IMR-90 (cell line): Measurements from ENCODE around the gene CIDEA. TPM values are rescaled to one million over a fixed set of nuclear protein-coding genes. Genes with fewer than 3 reads are reported as not detected.
A peak's percentile ranks its signal among the peaks of the same experiment; 100 is the strongest.

Experiments used
- ATAC-seq: fragments of 200-7000 bp; cut with Tn5 transposase; 2 replicates; pipeline ENCODE4 v1.9.1; 2020; ENCODE audit warnings: low read depth, mild to moderate bottlenecking, moderate library complexity
- BruUV-seq: library from RNA; stranded (reverse); fragments of 400-500 nt; replicated peaks from 2 replicates; lab custom pipeline; 2021; lab: Mats Ljungman, UMichigan
- CTCF ChIA-PET: fragments of 300-600 bp; formaldehyde crosslinking; extraction: SDS; loops from one replicate; lab custom pipeline; 2021; ENCODE audit warnings: antibody characterized with exemption; lab: Yijun Ruan, JAX
- POLR2A ChIA-PET: fragments of 300-600 bp; sonication (Branson Sonifier 250); formaldehyde crosslinking; loops from one replicate; lab custom pipeline; 2022; ENCODE audit warnings: antibody characterized with exemption; ENCODE audit not compliant: unreplicated experiment; lab: Charles Lee
- DNase-seq: peaks from one replicate; pipeline ENCODE4 v3.0.0; 2013
- H2AFZ ChIP-seq: replicated peaks from 2 replicates; pipeline ENCODE3; 2013; ENCODE audit warnings: low read length, mild to moderate bottlenecking; ENCODE audit not compliant: poor library complexity
- H2AK5ac ChIP-seq: 2 replicates; pipeline ENCODE4 v1.6.1; 2013; ENCODE audit warnings: low read depth, low read length, inconsistent platforms
- H2AK9ac ChIP-seq: replicated peaks from 2 replicates; pipeline ENCODE3; 2013; ENCODE audit warnings: mild to moderate bottlenecking, low read depth, low read length, moderate library complexity; ENCODE audit not compliant: poor library complexity
- H2BK120ac ChIP-seq: 2 replicates; pipeline ENCODE4 v1.6.1; 2013; ENCODE audit warnings: low read depth, low read length, inconsistent platforms
- H2BK15ac ChIP-seq: 3 replicates; pipeline ENCODE4 v1.6.1; 2013; ENCODE audit warnings: low read depth, low read length, inconsistent platforms
- H2BK20ac ChIP-seq: 2 replicates; pipeline ENCODE4 v1.6.1; 2013; ENCODE audit warnings: low read depth, mild to moderate bottlenecking, inconsistent platforms, low read length, moderate library complexity
- H2BK5ac ChIP-seq: 2 replicates; pipeline ENCODE4 v1.6.1; 2013; ENCODE audit warnings: mild to moderate bottlenecking, low read depth, low read length, inconsistent platforms; ENCODE audit not compliant: poor library complexity, severe bottlenecking
- H3K14ac ChIP-seq: replicated peaks from 2 replicates; pipeline ENCODE4 v1.6.1; 2013; ENCODE audit warnings: low read depth, low read length, inconsistent platforms
- H3K18ac ChIP-seq: 2 replicates; pipeline ENCODE4 v1.6.1; 2013; ENCODE audit warnings: low read depth, low read length, control low read depth
- H3K23ac ChIP-seq: 2 replicates; pipeline ENCODE4 v1.6.1; 2013; ENCODE audit warnings: low read depth, low read length, inconsistent platforms
- H3K27ac ChIP-seq: 2 replicates; pipeline ENCODE4 v1.5.1; 2013; ENCODE audit warnings: mild to moderate bottlenecking, control low read depth, low read length; ENCODE audit not compliant: insufficient read depth
- H3K27me3 ChIP-seq: 2 replicates; pipeline ENCODE4 v1.6.1; 2013; ENCODE audit warnings: low read length; ENCODE audit not compliant: control insufficient read depth, insufficient read depth
- H3K36me3 ChIP-seq: 2 replicates; pipeline ENCODE4 v1.6.1; 2013; ENCODE audit warnings: low read length, mixed read lengths; ENCODE audit not compliant: control insufficient read depth, insufficient read depth
- H3K4ac ChIP-seq: 2 replicates; pipeline ENCODE4 v1.6.1; 2013; ENCODE audit warnings: low read depth, low read length, inconsistent platforms
- H3K4me1 ChIP-seq: 2 replicates; pipeline ENCODE4 v1.6.1; 2013; ENCODE audit warnings: low read length, mixed read lengths; ENCODE audit not compliant: control insufficient read depth, insufficient read depth
- H3K4me2 ChIP-seq: 2 replicates; pipeline ENCODE4 v1.6.1; 2013; ENCODE audit warnings: low read depth, mild to moderate bottlenecking, control low read depth, low read length, moderate library complexity
- H3K4me3 ChIP-seq: 2 replicates; pipeline ENCODE4 v1.5.1; 2013; ENCODE audit warnings: low read depth, mild to moderate bottlenecking, control low read depth, low read length, moderate library complexity; ENCODE audit not compliant: insufficient read depth
- H3K56ac ChIP-seq: 2 replicates; pipeline ENCODE4 v1.6.1; 2013; ENCODE audit warnings: low read length, inconsistent platforms; ENCODE audit not compliant: insufficient read depth; ENCODE audit errors: extremely low read depth
- H3K79me1 ChIP-seq, 2 experiments: 2 replicates each; pipeline ENCODE4 v1.6.1; 2013; ENCODE audit warnings: low read length in 2 of 2, inconsistent platforms in 1 of 2, low read depth in 1 of 2
- H3K9ac ChIP-seq: 2 replicates; pipeline ENCODE4 v1.6.1; 2013; ENCODE audit warnings: low read depth, low read length, control low read depth
- H3K9me1 ChIP-seq: 2 replicates; pipeline ENCODE4 v1.6.1; 2013; ENCODE audit warnings: low read length, inconsistent platforms; ENCODE audit not compliant: insufficient read depth
- H3K9me3 ChIP-seq: 2 replicates; pipeline ENCODE4 v1.6.1; 2013; ENCODE audit warnings: low read length; ENCODE audit not compliant: control insufficient read depth, insufficient read depth
- H4K20me1 ChIP-seq: 2 replicates; pipeline ENCODE4 v1.6.1; 2013; ENCODE audit warnings: low read length, inconsistent platforms; ENCODE audit not compliant: insufficient read depth
- H4K5ac ChIP-seq: 2 replicates; pipeline ENCODE4 v1.6.1; 2013; ENCODE audit warnings: mild to moderate bottlenecking, low read depth, low read length, control low read depth
- H4K8ac ChIP-seq, 2 experiments: 2 replicates each; pipeline ENCODE4 v1.6.1; 2013; ENCODE audit warnings: low read depth in 2 of 2, low read length in 2 of 2, control low read depth in 1 of 2, inconsistent platforms in 1 of 2
- H4K91ac ChIP-seq: 2 replicates; pipeline ENCODE4 v1.6.1; 2013; ENCODE audit warnings: low read depth, low read length, inconsistent platforms; ENCODE audit not compliant: insufficient read depth
- CEBPB ChIP-seq: IDR thresholded peaks from 2 replicates; pipeline ENCODE4 v1.6.1; 2012; ENCODE audit warnings: low read depth, low read length, improper control_type of control experiment
- CHD1 ChIP-seq: IDR thresholded peaks from 2 replicates; pipeline ENCODE4 v1.6.1; 2012; ENCODE audit warnings: low read depth, low read length, improper control_type of control experiment
- MAFK ChIP-seq: IDR thresholded peaks from 2 replicates; pipeline ENCODE4 v1.6.1; 2012; ENCODE audit warnings: low read depth, low read length, improper control_type of control experiment
- USF2 ChIP-seq: fragments of 150-350 bp; IDR thresholded peaks from 2 replicates; pipeline ENCODE4 v1.6.1; 2017; ENCODE audit warnings: mild to moderate bottlenecking, antibody characterized with exemption, low read length, low read depth
- WGBS, 2 experiments: methylation state at CpG; one replicate each; pipeline versions ENCODE4 v1.1.5 to v1.1.7; 2013; ENCODE audit warnings: missing lambda C conversion rate in 2 of 2; ENCODE audit not compliant: insufficient read length in 1 of 2; ENCODE audit errors: extremely low coverage in 2 of 2; 5-methylcytosine and 5-hydroxymethylcytosine counted together
- dilution Hi-C: fragments of 300-500 bp; cut with HindIII; formaldehyde crosslinking; loops from one replicate; pipeline ENCODE4 v1.14.3; 2018; ENCODE audit warnings: low sequenced_read_pairs; ENCODE audit not compliant: unreplicated experiment
- in situ Hi-C: fragments of 300-500 bp; cut with MboI; formaldehyde crosslinking; loops from 3 replicates; pipeline ENCODE4 v1.14.3; 2019; ENCODE audit warnings: low sequenced_read_pairs, inconsistent platforms, mixed read lengths
- intact Hi-C: fragments of 100-400 bp; cut with micrococcal nuclease; formaldehyde crosslinking; loops from 2 replicates; pipeline ENCODE4 v1.10.0; 2022
- polyA plus RNA-seq, 3 experiments: library from polyadenylated mRNA; depleted of rRNA; stranded (reverse); fragments of >200 nt; gene quantifications; 2 replicates each; pipeline ENCODE4 v1.2.3, GENCODE V29; 2012; ENCODE audit warnings: low replicate concordance in 1 of 3
- total RNA-seq: library from RNA; depleted of rRNA; stranded (reverse); fragments of >200 nt; gene quantifications from 2 replicates; pipeline ENCODE4 v1.2.3, GENCODE V29; 2012

Gene CIDEA
- total and polyA plus RNA-seq, 2 of the 4 experiments (the other 2 are of a cell fraction), result not detected

GRCh38 chr18:12314591-12315305, 60.6 kb downstream of the CIDEA start:
- H3K36me3 ChIP-seq, result peaks cover 63% of the 10 kb centered on the region
- POLR2A ChIA-PET, result interaction anchor here (2.7 kb wide), 1 partner anchor 36 kb away, joined by 8 read pairs; no protein-coding TSS in a partner anchor

More at GRCh38 chr18:12314591-12315305, 60.6 kb downstream of the CIDEA start:
- in situ Hi-C loops (no loop called here), dilution Hi-C loops (no loop called here), intact Hi-C loops (no loop called here)
- ATAC-seq, result no peak
- H3K27me3 ChIP-seq, result no peaks in the 10 kb centered on the region
- no peak overlapping the region for H3K4me2 ChIP-seq
- H4K20me1 ChIP-seq, result peaks cover 85% of the 10 kb centered on the region
- no peak overlapping the region for H2AFZ ChIP-seq
- H2BK20ac ChIP-seq, result no peak overlapping the region
- 0 out of 2 replicates have a peak overlapping the region, but pooled peaks have one; percentile 14 for H3K14ac ChIP-seq
- H2AK9ac ChIP-seq, result no peak overlapping the region
- H3K4ac ChIP-seq, result no peak overlapping the region
- no peak overlapping the region for H4K8ac ChIP-seq
- WGBS, 2 experiments, result no CpG with 5 or more reads among the region's 1 CpG
- CTCF ChIA-PET, result interaction anchor here (1.6 to 2.0 kb wide), 2 partner anchors 31 to 43 kb away, joined by 3 to 7 read pairs; no protein-coding TSS in a partner anchor
- peaks cover 31 to 55% of the 10 kb centered on the region in 2 experiments for H3K79me1 ChIP-seq
- no peak overlapping the region for H2BK5ac ChIP-seq
- no peak overlapping the region for H3K56ac ChIP-seq
- H2AK5ac ChIP-seq, result no peak overlapping the region
- H3K9me3 ChIP-seq, result peaks cover 2% of the 10 kb centered on the region
- H3K9me1 ChIP-seq, result peaks cover 8% of the 10 kb centered on the region; the same call in 1 of the 2 replicates
- H3K23ac ChIP-seq, result peak overlapping the region; percentile 67; the same call in 1 of the 2 replicates
- H4K5ac ChIP-seq, result no peak overlapping the region
- H3K4me1 ChIP-seq, result peaks cover 21% of the 10 kb centered on the region
- no peak overlapping the region for H4K91ac ChIP-seq
- H3K18ac ChIP-seq, result no peak overlapping the region
- BruUV-seq, result no TSS peak
- peak overlapping the region; percentile 40; the same call in 1 of the 2 replicates for H3K9ac ChIP-seq
- DNase-seq, result no peak
- no peak for TF ChIP-seq CHD1
- no peak for TF ChIP-seq CEBPB
- TF ChIP-seq USF2, result no peak
- TF ChIP-seq MAFK, result peak; percentile 43
- no peak overlapping the region for H2BK15ac ChIP-seq
- no peak overlapping the region for H3K4me3 ChIP-seq
- no peak overlapping the region for H2BK120ac ChIP-seq
- H3K27ac ChIP-seq, result no peak overlapping the region
